IMR-90 (cell line): ENCODE results near the gene MICU1. TPM values are rescaled to one million over a fixed set of nuclear protein-coding genes. Genes with fewer than 3 reads are reported as not detected.

Experiments used
- ATAC-seq: fragments of 200-7000 bp; cut with Tn5 transposase; 2 replicates; pipeline ENCODE4 v1.9.1; 2020; ENCODE audit warnings: low read depth, mild to moderate bottlenecking, moderate library complexity
- BruUV-seq: library from RNA; stranded (reverse); fragments of 400-500 nt; replicated peaks from 2 replicates; lab custom pipeline; 2021; lab: Mats Ljungman, UMichigan
- CTCF ChIA-PET: fragments of 300-600 bp; formaldehyde crosslinking; extraction: SDS; loops from one replicate; lab custom pipeline; 2021; ENCODE audit warnings: antibody characterized with exemption; lab: Yijun Ruan, JAX
- POLR2A ChIA-PET: fragments of 300-600 bp; sonication (Branson Sonifier 250); formaldehyde crosslinking; loops from one replicate; lab custom pipeline; 2022; ENCODE audit warnings: antibody characterized with exemption; ENCODE audit not compliant: unreplicated experiment; lab: Charles Lee
- DNase-seq: peaks from one replicate; pipeline ENCODE4 v3.0.0; 2013
- H2AFZ ChIP-seq: replicated peaks from 2 replicates; pipeline ENCODE3; 2013; ENCODE audit warnings: low read length, mild to moderate bottlenecking; ENCODE audit not compliant: poor library complexity
- H2AK5ac ChIP-seq: 2 replicates; pipeline ENCODE4 v1.6.1; 2013; ENCODE audit warnings: low read depth, low read length, inconsistent platforms
- H2AK9ac ChIP-seq: replicated peaks from 2 replicates; pipeline ENCODE3; 2013; ENCODE audit warnings: mild to moderate bottlenecking, low read depth, low read length, moderate library complexity; ENCODE audit not compliant: poor library complexity
- H2BK120ac ChIP-seq: 2 replicates; pipeline ENCODE4 v1.6.1; 2013; ENCODE audit warnings: low read depth, low read length, inconsistent platforms
- H2BK15ac ChIP-seq: 3 replicates; pipeline ENCODE4 v1.6.1; 2013; ENCODE audit warnings: low read depth, low read length, inconsistent platforms
- H2BK20ac ChIP-seq: 2 replicates; pipeline ENCODE4 v1.6.1; 2013; ENCODE audit warnings: low read depth, mild to moderate bottlenecking, inconsistent platforms, low read length, moderate library complexity
- H2BK5ac ChIP-seq: 2 replicates; pipeline ENCODE4 v1.6.1; 2013; ENCODE audit warnings: mild to moderate bottlenecking, low read depth, low read length, inconsistent platforms; ENCODE audit not compliant: poor library complexity, severe bottlenecking
- H3K14ac ChIP-seq: replicated peaks from 2 replicates; pipeline ENCODE4 v1.6.1; 2013; ENCODE audit warnings: low read depth, low read length, inconsistent platforms
- H3K18ac ChIP-seq: 2 replicates; pipeline ENCODE4 v1.6.1; 2013; ENCODE audit warnings: low read depth, low read length, control low read depth
- H3K23ac ChIP-seq: 2 replicates; pipeline ENCODE4 v1.6.1; 2013; ENCODE audit warnings: low read depth, low read length, inconsistent platforms
- H3K27ac ChIP-seq: 2 replicates; pipeline ENCODE4 v1.5.1; 2013; ENCODE audit warnings: mild to moderate bottlenecking, control low read depth, low read length; ENCODE audit not compliant: insufficient read depth
- H3K27me3 ChIP-seq: 2 replicates; pipeline ENCODE4 v1.6.1; 2013; ENCODE audit warnings: low read length; ENCODE audit not compliant: control insufficient read depth, insufficient read depth
- H3K36me3 ChIP-seq: 2 replicates; pipeline ENCODE4 v1.6.1; 2013; ENCODE audit warnings: low read length, mixed read lengths; ENCODE audit not compliant: control insufficient read depth, insufficient read depth
- H3K4ac ChIP-seq: 2 replicates; pipeline ENCODE4 v1.6.1; 2013; ENCODE audit warnings: low read depth, low read length, inconsistent platforms
- H3K4me1 ChIP-seq: 2 replicates; pipeline ENCODE4 v1.6.1; 2013; ENCODE audit warnings: low read length, mixed read lengths; ENCODE audit not compliant: control insufficient read depth, insufficient read depth
- H3K4me2 ChIP-seq: 2 replicates; pipeline ENCODE4 v1.6.1; 2013; ENCODE audit warnings: low read depth, mild to moderate bottlenecking, control low read depth, low read length, moderate library complexity
- H3K4me3 ChIP-seq: 2 replicates; pipeline ENCODE4 v1.5.1; 2013; ENCODE audit warnings: low read depth, mild to moderate bottlenecking, control low read depth, low read length, moderate library complexity; ENCODE audit not compliant: insufficient read depth
- H3K56ac ChIP-seq: 2 replicates; pipeline ENCODE4 v1.6.1; 2013; ENCODE audit warnings: low read length, inconsistent platforms; ENCODE audit not compliant: insufficient read depth; ENCODE audit errors: extremely low read depth
- H3K79me1 ChIP-seq, 2 experiments: 2 replicates each; pipeline ENCODE4 v1.6.1; 2013; ENCODE audit warnings: low read length in 2 of 2, inconsistent platforms in 1 of 2, low read depth in 1 of 2
- H3K9ac ChIP-seq: 2 replicates; pipeline ENCODE4 v1.6.1; 2013; ENCODE audit warnings: low read depth, low read length, control low read depth
- H3K9me1 ChIP-seq: 2 replicates; pipeline ENCODE4 v1.6.1; 2013; ENCODE audit warnings: low read length, inconsistent platforms; ENCODE audit not compliant: insufficient read depth
- H3K9me3 ChIP-seq: 2 replicates; pipeline ENCODE4 v1.6.1; 2013; ENCODE audit warnings: low read length; ENCODE audit not compliant: control insufficient read depth, insufficient read depth
- H4K20me1 ChIP-seq: 2 replicates; pipeline ENCODE4 v1.6.1; 2013; ENCODE audit warnings: low read length, inconsistent platforms; ENCODE audit not compliant: insufficient read depth
- H4K5ac ChIP-seq: 2 replicates; pipeline ENCODE4 v1.6.1; 2013; ENCODE audit warnings: mild to moderate bottlenecking, low read depth, low read length, control low read depth
- H4K8ac ChIP-seq, 2 experiments: 2 replicates each; pipeline ENCODE4 v1.6.1; 2013; ENCODE audit warnings: low read depth in 2 of 2, low read length in 2 of 2, control low read depth in 1 of 2, inconsistent platforms in 1 of 2
- H4K91ac ChIP-seq: 2 replicates; pipeline ENCODE4 v1.6.1; 2013; ENCODE audit warnings: low read depth, low read length, inconsistent platforms; ENCODE audit not compliant: insufficient read depth
- BHLHE40 ChIP-seq: fragments of 150-350 bp; IDR thresholded peaks from 2 replicates; pipeline ENCODE4 v1.6.1; 2016; ENCODE audit warnings: mild to moderate bottlenecking, low read depth, low read length
- CEBPB ChIP-seq: IDR thresholded peaks from 2 replicates; pipeline ENCODE4 v1.6.1; 2012; ENCODE audit warnings: low read depth, low read length, improper control_type of control experiment
- CHD1 ChIP-seq: IDR thresholded peaks from 2 replicates; pipeline ENCODE4 v1.6.1; 2012; ENCODE audit warnings: low read depth, low read length, improper control_type of control experiment
- ELK1 ChIP-seq: fragments of 150-350 bp; IDR thresholded peaks from 2 replicates; pipeline ENCODE4 v1.6.1; 2016; ENCODE audit warnings: low read depth, mild to moderate bottlenecking, low read length, moderate library complexity, borderline replicate concordance
- FOS ChIP-seq: fragments of 150-350 bp; IDR thresholded peaks from 2 replicates; pipeline ENCODE4 v1.6.1; 2016; ENCODE audit warnings: low read depth, low read length
- MAFK ChIP-seq: IDR thresholded peaks from 2 replicates; pipeline ENCODE4 v1.6.1; 2012; ENCODE audit warnings: low read depth, low read length, improper control_type of control experiment
- MAZ ChIP-seq: IDR thresholded peaks from 2 replicates; pipeline ENCODE4 v1.6.1; 2012; ENCODE audit warnings: low read depth, mild to moderate bottlenecking, low read length, improper control_type of control experiment, moderate library complexity, borderline replicate concordance
- MXI1 ChIP-seq: IDR thresholded peaks from 2 replicates; pipeline ENCODE4 v1.6.1; 2012; ENCODE audit warnings: low read depth, mild to moderate bottlenecking, low read length, moderate library complexity, borderline replicate concordance
- NFE2L2 ChIP-seq: fragments of 150-350 bp; IDR thresholded peaks from 2 replicates; pipeline ENCODE4 v1.6.1; 2016; ENCODE audit warnings: low read depth, mild to moderate bottlenecking, low read length
- POLR2A ChIP-seq: IDR thresholded peaks from 2 replicates; pipeline ENCODE4 v1.6.1; 2012; ENCODE audit warnings: mild to moderate bottlenecking, low read depth, low read length
- RAD21 ChIP-seq: IDR thresholded peaks from 2 replicates; pipeline ENCODE4 v1.6.1; 2012; ENCODE audit warnings: low read length, improper control_type of control experiment
- RCOR1 ChIP-seq: IDR thresholded peaks from 2 replicates; pipeline ENCODE4 v1.6.1; 2012; ENCODE audit warnings: mild to moderate bottlenecking, low read length, improper control_type of control experiment; ENCODE audit not compliant: insufficient replicate concordance
- RFX5 ChIP-seq: IDR thresholded peaks from 2 replicates; pipeline ENCODE4 v1.8.0; 2012; ENCODE audit warnings: low read depth, mild to moderate bottlenecking, low read length, moderate library complexity
- SMC3 ChIP-seq: fragments of 150-350 bp; IDR thresholded peaks from 2 replicates; pipeline ENCODE4 v1.6.1; 2016; ENCODE audit warnings: low read depth, mild to moderate bottlenecking, antibody characterized with exemption, low read length, moderate library complexity
- WGBS, 2 experiments: methylation state at CpG; one replicate each; pipeline versions ENCODE4 v1.1.5 to v1.1.7; 2013; ENCODE audit warnings: missing lambda C conversion rate in 2 of 2; ENCODE audit not compliant: insufficient read length in 1 of 2; ENCODE audit errors: extremely low coverage in 2 of 2; 5-methylcytosine and 5-hydroxymethylcytosine counted together
- dilution Hi-C: fragments of 300-500 bp; cut with HindIII; formaldehyde crosslinking; loops from one replicate; pipeline ENCODE4 v1.14.3; 2018; ENCODE audit warnings: low sequenced_read_pairs; ENCODE audit not compliant: unreplicated experiment
- in situ Hi-C: fragments of 300-500 bp; cut with MboI; formaldehyde crosslinking; loops from 3 replicates; pipeline ENCODE4 v1.14.3; 2019; ENCODE audit warnings: low sequenced_read_pairs, inconsistent platforms, mixed read lengths
- intact Hi-C: fragments of 100-400 bp; cut with micrococcal nuclease; formaldehyde crosslinking; loops from 2 replicates; pipeline ENCODE4 v1.10.0; 2022
- polyA plus RNA-seq, 3 experiments: library from polyadenylated mRNA; depleted of rRNA; stranded (reverse); fragments of >200 nt; gene quantifications; 2 replicates each; pipeline ENCODE4 v1.2.3, GENCODE V29; 2012; ENCODE audit warnings: low replicate concordance in 1 of 3
- total RNA-seq: library from RNA; depleted of rRNA; stranded (reverse); fragments of >200 nt; gene quantifications from 2 replicates; pipeline ENCODE4 v1.2.3, GENCODE V29; 2012
- TF ChIP-seq, protein P1 (sequence below): fragments of 150-350 bp; IDR thresholded peaks from 2 replicates; pipeline ENCODE4 v1.6.1; 2017; ENCODE audit warnings: mild to moderate bottlenecking, antibody characterized with exemption, low read length, low read depth
- TF ChIP-seq, protein P2 (sequence below): conservative IDR thresholded peaks from 2 replicates; pipeline ENCODE4 v1.5.1; 2012; ENCODE audit warnings: mild to moderate bottlenecking, low read depth, low read length, improper control_type of control experiment

Gene MICU1
- total and polyA plus RNA-seq, 2 of the 4 experiments (the other 2 are of a cell fraction), result 43.6 to 44.7 TPM

- no TSS peak for BruUV-seq
- Histone ChIP-seq H4K8ac (no peak overlapping the region), H2AFZ (no peak overlapping the region), H3K27ac (no peak overlapping the region), H3K4me3 (no peak overlapping the region), H4K91ac (no peak overlapping the region), H3K9me1 (no peaks in the 10 kb centered on the region), H3K4me1 (no peaks in the 10 kb centered on the region), H2BK20ac (no peak overlapping the region), H3K9ac (no peak overlapping the region), H2AK9ac (no peak overlapping the region), H2BK120ac (no peak overlapping the region), H3K56ac (no peak overlapping the region), H3K27me3 (no peaks in the 10 kb centered on the region), H3K36me3 (no peaks in the 10 kb centered on the region), H2BK15ac (no peak overlapping the region), H3K4ac (no peak overlapping the region), H2BK5ac (no peak overlapping the region), H4K20me1 (no peaks in the 10 kb centered on the region), H3K79me1 (no peaks in the 10 kb centered on the region; a peak in 1 of 4 replicates), H3K4me2 (no peak overlapping the region), H3K18ac (no peak overlapping the region), H3K23ac (no peak overlapping the region), H4K5ac (no peak overlapping the region), H3K14ac (no peak overlapping the region), H3K9me3 (no peaks in the 10 kb centered on the region), H2AK5ac (no peak overlapping the region)
- TF ChIP-seq POLR2A (no peak), ELK1 (no peak), CHD1 (no peak), RFX5 (no peak), MAFK (no peak), MXI1 (no peak), CEBPB (no peak), RCOR1 (no peak), BHLHE40 (no peak), MAZ (no peak), RAD21 (no peak), FOS (no peak), NFE2L2 (no peak), SMC3 (no peak)
- TF ChIP-seq, protein P1, sequence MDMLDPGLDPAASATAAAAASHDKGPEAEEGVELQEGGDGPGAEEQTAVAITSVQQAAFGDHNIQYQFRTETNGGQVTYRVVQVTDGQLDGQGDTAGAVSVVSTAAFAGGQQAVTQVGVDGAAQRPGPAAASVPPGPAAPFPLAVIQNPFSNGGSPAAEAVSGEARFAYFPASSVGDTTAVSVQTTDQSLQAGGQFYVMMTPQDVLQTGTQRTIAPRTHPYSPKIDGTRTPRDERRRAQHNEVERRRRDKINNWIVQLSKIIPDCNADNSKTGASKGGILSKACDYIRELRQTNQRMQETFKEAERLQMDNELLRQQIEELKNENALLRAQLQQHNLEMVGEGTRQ, result no peak
- TF ChIP-seq, protein P2, sequence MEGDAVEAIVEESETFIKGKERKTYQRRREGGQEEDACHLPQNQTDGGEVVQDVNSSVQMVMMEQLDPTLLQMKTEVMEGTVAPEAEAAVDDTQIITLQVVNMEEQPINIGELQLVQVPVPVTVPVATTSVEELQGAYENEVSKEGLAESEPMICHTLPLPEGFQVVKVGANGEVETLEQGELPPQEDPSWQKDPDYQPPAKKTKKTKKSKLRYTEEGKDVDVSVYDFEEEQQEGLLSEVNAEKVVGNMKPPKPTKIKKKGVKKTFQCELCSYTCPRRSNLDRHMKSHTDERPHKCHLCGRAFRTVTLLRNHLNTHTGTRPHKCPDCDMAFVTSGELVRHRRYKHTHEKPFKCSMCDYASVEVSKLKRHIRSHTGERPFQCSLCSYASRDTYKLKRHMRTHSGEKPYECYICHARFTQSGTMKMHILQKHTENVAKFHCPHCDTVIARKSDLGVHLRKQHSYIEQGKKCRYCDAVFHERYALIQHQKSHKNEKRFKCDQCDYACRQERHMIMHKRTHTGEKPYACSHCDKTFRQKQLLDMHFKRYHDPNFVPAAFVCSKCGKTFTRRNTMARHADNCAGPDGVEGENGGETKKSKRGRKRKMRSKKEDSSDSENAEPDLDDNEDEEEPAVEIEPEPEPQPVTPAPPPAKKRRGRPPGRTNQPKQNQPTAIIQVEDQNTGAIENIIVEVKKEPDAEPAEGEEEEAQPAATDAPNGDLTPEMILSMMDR, result no peak
- WGBS, 2 experiments, result no CpG with 5 or more reads among the region's 1 CpG
- ChIA-PET CTCF (no interaction called here), POLR2A (interaction anchor here (0.5 kb wide), 1 partner anchor 22 kb away, joined by 10 read pairs; no protein-coding TSS in a partner anchor)
- DNase-seq, result no peak
- dilution Hi-C loops, result no loop called here
- no peak for ATAC-seq
- intact Hi-C loops, result no loop called here
- in situ Hi-C loops, result no loop called here
Measured at GRCh38 chr10:72409167-72409566, 216.7 kb downstream of the MICU1 start.
